HG02571 (cell line): ENCODE results near the gene C16orf92.
"Not testable (repeated sequence)": the region's sequence is repeated elsewhere in the genome, so short reads cannot be mapped to it uniquely, and the experiment has no call there.

Experiments used
- ATAC-seq: cut with Tn5 transposase; IDR thresholded peaks from one replicate; pipeline ENCODE4 v1.9.1; 2021; ENCODE audit warnings: mild to moderate bottlenecking, moderate library complexity; ENCODE audit not compliant: unreplicated experiment

C16orf92 gene

GRCh38 chr16:30003670-30004423 is 19.2 kb upstream of the C16orf92 start:
- no peak for ATAC-seq

DNA sequence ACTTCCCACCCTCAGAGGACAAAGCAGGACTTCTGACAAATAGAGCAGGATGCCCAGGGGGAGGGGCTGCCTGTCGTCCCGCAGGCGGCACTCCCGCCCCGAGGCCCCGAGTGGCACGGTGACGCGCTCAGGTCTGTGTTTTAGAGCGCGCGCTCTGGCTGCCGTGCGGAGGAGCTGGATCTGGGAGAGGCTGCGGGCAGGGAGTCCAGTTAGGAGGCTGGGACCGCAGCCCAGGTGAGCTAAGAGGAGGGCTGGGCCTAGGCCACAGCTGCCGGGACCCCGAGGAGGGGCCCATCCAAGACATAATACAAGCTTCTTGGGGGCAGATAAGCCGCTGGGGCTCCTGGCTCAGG is 18.6 kb upstream of the C16orf92 start:
- no peak for ATAC-seq

GRCh38 chr16:30004811-30005242 is 18.2 kb upstream of the C16orf92 start:
- ATAC-seq: no peak

DNA sequence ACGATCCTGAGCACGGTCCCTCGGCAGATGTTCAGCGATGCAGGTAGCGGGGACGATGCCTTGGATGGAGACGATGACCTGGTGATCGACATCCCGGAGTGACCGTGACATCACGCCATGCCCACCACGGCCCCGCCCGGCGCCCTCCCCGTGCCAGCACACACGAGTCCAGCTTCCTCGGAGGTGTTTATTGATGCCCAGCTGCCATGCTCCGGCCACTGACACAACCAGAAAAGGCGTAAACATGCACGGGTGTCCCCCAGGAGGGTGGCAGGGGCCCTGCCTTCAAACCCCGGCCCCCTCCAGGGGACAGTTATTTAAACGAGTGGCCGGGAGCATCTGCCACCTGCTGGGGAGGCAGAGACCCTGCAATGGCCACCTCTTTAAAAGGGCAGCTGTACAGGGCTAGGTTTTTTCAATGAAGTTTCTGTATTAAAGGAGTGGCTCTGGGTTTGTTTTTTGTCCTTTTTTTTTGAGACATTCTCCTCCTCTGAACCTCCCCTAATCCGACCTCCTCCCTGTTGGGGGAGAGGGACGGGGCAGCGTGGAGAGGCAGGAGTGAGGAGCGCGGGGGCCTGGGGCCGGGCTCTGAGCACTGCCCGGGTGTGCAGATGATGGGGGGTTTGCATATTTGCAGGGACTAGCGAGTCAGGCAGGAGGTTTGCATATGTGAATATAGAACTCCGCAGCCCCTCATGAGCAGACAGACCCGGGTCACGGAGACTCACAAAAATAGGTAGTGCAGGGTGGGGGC is 17.5 kb upstream of the C16orf92 start:
- ATAC-seq: no peak

DNA sequence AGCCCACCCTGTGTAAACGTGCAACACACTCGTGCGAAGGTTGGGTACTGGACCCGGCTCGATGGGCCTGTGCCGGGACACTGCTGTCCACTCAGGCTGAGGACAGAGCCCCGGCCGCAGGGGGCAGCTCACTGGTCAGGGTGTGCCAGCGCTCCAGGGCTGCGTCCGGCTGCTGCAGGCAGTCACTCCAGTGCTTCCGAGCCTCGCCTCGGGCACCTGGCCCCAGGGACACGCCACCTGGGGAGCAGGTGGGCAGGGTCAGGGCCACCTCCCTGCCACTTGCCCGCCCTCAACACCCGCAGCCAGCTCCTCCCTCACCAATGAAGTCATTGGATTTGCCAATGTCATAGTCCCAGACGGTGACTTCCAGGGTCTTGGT is 16.9 kb upstream of the C16orf92 start:
- no peak for ATAC-seq

GRCh38 chr16:30006659-30007377 is 16.2 kb upstream of the C16orf92 start:
- ATAC-seq: no peak

GRCh38 chr16:30007378-30007895 is 15.6 kb upstream of the C16orf92 start:
- no peak for ATAC-seq

- ATAC-seq: no peak
These were observed 13.7 kb upstream of the C16orf92 start for GRCh38 chr16:30009085-30009862.

DNA sequence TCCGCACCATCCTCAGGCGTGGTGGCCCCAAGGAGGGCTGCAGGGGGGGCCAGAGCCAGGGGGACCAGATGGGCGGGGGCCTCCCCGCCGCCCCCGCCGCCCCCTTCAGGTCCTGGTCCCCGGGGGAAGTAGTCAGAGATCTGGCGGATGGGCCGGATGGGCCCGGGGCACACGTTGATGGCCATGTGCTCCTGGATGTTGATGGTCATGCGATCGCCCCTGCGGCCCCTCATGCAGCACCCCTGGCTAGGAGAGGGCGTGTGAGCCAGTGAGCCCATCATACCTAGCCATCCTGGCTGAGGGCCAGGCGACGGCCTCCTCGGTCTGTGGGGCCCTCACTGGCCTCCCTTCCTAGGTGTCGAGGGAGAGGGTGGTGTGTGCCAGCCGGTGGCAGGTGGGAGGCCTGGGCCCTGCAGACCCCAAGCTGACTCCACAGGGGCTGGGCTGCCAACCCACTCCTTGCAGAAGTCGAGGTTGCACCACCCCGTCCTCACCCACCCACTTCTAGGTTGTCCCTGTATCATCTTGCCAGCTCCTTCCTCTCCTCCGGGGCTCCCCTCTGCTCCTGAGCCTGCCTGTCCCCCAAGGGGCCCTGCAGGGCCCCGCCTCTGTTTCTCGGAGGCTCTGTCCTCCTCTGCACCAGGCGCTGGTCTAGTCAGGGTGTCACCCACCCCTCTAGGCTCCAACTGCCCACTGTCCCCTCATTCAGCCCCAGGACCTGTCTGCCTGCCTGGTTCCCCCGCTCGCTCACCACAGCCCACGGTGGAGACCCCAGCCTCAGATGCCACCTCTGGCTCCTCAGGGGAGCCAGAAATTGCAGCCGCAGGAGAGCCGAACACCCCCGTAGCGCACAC is 12.8 kb upstream of the C16orf92 start:
- no peak for ATAC-seq

DNA sequence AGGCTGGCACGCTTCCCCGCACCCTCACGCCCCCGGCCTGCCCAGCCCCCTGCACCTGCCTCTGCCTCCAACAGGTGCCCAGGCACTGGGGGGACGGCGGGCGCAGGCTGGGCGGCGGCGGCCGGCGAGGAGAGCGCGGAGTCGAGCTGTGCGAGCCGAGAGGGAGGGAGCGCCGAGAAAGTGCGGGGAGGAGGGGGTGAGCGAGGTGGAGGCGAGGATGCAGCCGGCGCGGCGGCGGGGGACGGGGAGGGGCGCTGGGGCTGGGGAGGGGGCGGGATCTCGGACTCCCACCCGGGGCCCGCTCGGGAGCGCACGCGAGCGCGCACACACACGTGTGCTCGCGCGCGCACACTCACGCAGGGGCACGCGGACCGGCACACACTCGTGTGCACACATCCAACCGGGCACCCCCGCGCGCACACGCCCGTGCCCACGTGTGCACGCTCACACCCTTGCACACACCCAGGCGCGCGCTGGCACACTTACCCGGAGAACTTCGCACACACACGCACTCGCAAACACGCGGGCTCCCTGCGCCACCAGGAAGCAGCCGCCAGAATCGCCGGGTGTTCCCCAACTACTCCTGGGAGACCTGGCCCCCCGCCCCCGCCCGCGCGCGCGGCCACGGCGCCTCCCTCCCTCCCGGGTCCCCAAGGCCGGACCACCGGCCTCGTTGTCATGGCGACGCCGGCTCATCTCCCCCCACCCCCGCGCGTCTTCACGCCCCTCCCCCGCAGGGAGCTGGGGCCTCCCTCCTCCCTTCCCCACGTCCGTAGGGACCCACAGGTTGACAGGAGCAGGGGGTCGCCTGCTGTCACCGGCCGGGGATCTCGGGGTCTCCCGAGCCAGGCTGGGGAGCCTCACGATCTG is 11.9 kb upstream of the C16orf92 start, which contains the start of gene DOC2A:
TSS of gene DOC2A (minus strand) at position 184 of the 870 bp plus-strand sequence. CDS start 805 bp downstream, outside the sequence.
- no peak for ATAC-seq

DNA sequence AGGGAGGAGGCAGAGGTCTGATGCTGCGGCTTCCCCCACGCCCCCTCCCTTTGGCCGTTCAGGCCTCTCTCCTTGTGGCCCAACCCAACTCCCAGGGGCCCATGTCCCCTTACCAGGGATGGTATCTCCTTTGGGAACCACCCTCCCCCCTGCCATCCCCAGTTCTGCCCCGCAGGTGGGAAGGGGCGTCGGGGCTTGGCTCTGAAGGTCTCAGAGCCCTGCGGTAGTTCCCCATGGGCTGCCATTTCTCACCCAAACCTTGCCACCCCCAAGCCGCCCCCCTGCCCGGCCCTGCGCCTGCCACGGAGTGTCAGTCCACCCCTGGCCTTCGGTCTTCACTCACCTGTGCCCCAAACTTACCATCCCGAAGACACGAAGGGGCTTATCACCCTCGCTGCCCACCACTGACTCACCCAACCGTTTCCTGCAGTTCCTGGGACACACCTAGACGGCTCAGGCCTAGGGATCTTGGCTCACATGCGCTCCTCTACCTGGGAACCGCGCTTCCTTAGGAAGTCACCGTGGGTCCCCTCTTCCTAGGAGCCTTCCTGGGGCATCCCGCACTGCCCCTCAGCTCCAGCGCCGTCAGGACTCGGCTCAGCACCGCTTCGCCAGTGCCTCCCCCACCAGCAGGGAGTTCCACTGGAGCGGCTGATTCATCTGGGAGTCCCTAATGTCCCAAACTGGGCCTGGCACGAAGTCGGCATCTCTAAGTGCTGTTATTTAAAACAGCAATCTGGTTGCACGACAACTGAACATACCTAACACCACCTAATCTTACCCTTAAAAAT is 11.1 kb upstream of the C16orf92 start:
- no peak for ATAC-seq

- ATAC-seq: not testable (repeated sequence)
These were observed 10.4 kb upstream of the C16orf92 start for GRCh38 chr16:30012598-30012997.

- ATAC-seq: not testable (repeated sequence)
These were observed 7.5 kb upstream of the C16orf92 start for GRCh38 chr16:30015450-30015849.

DNA sequence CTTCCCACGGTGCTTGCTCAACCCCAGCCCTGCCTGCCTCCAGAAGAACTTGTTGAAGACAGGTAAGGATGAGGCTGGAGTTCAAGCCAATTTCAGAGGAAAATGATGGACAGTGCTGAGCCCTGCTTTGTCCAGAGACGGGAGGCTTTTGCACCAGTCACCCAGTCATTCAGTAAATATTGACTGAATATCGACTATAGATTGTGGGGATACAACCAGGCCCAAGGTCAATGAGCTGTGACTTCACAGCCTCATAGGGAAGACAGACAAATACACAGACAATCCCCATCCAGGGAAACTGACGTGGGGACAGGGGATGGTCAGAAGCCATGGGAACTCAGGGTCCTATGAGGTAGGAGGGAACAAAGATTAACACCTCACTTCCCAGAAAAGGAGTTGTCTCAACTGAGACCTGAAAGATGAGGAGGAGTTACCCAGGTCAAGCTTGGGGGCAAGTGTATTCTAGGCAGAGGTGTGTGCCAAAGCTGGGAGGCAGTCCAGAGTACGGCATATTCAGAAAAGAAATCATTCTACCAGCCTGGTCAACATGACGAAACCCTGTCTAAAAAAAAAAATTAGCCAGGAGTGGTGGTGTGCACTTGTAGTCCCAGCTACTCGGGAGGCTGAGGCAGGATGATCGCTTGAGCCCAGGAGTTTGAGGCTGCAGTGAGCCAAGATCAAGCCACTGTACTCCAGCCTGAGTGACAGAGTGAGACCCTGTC is 6.3 kb upstream of the C16orf92 start:
- ATAC-seq: no peak

DNA sequence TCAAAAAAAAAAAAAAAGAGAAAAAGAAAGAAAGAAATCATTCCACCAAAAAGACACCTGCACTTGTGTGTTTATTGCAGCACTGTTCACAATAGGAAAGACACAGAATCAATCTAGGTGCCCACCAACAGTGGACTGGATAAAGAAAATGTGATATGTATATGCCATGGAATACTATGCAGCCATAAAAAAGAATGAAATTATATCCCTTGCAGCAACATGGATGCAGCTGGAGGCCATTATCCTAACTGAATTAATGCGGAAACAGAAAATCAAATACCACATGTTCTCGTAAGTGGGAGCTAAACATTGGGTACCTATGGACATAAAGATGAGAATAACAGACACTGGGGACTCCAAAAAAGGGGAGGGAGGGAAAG is 5.7 kb upstream of the C16orf92 start:
- no peak for ATAC-seq

DNA sequence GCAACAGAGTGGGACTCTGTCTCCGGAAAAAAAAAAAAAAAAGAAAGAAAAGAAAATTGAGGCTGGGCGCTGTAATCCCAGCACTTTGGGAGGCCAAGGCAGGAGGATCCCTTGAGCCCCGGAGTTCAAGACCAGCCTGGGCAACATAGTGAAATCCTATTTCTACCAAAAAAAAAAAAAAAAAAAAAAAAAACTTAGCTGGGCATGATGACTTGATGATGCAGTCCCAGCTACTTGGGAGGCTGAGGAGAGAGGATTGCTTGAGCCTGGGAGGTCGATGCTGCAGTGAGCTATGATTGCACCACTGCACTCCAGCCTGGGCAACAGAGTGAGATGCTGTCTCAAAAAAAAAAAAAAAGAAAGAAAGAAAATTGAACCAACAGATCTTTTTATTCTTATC is 5.1 kb upstream of the C16orf92 start:
- not testable (repeated sequence) for ATAC-seq

- ATAC-seq: no peak
These were observed 4.3 kb upstream of the C16orf92 start for GRCh38 chr16:30018731-30019158.
